WTC11 (cell line): ENCODE results near the gene PSG7.
"Not testable (repeated sequence)": the region's sequence is repeated elsewhere in the genome, so short reads cannot be mapped to it uniquely, and the experiment has no call there.

Experiments
- CREB1 ChIP-seq: sonication (generic); formaldehyde crosslinking; IDR thresholded peaks from 2 replicates; pipeline ENCODE4 v1.8.0; 2023; ENCODE audit warnings: mild to moderate bottlenecking, missing genetic modification reagents
- ESRRA ChIP-seq: sonication (generic); formaldehyde crosslinking; IDR thresholded peaks from 2 replicates; pipeline ENCODE4 v1.8.1; 2022; ENCODE audit warnings: mild to moderate bottlenecking, missing genetic modification reagents, borderline replicate concordance
- MYBL2 ChIP-seq: sonication (generic); formaldehyde crosslinking; IDR thresholded peaks from 2 replicates; pipeline ENCODE4 v1.8.1; 2023; ENCODE audit warnings: mild to moderate bottlenecking, moderate library complexity, missing genetic modification reagents
- NFATC4 ChIP-seq: fragments of 250-450 bp; sonication (Bioruptor Pico); IDR thresholded peaks from 2 replicates; pipeline ENCODE4 v1.9.0; 2021; ENCODE audit warnings: mild to moderate bottlenecking
- SMAD4 ChIP-seq: sonication (generic); formaldehyde crosslinking; IDR thresholded peaks from 2 replicates; pipeline ENCODE4 v1.8.0; 2022; ENCODE audit warnings: mild to moderate bottlenecking, missing genetic modification reagents
- SP1 ChIP-seq: sonication (generic); formaldehyde crosslinking; conservative IDR thresholded peaks from 2 replicates; pipeline ENCODE4 v1.8.1; 2022; ENCODE audit warnings: missing genetic modification reagents
- TCF7 ChIP-seq: sonication (generic); formaldehyde crosslinking; IDR thresholded peaks from 2 replicates; pipeline ENCODE4 v1.8.0; 2022; ENCODE audit warnings: mild to moderate bottlenecking, low read depth, missing genetic modification reagents, moderate library complexity
- TP53 ChIP-seq: sonication (generic); formaldehyde crosslinking; IDR thresholded peaks from 2 replicates; pipeline ENCODE4 v1.8.1; 2023; ENCODE audit warnings: mild to moderate bottlenecking, missing genetic modification reagents
- TF ChIP-seq, protein P1 (sequence below): fragments of 200-600 bp; IDR thresholded peaks from 2 replicates; pipeline ENCODE4 v1.8.0; 2022; ENCODE audit warnings: antibody characterized with exemption
- TF ChIP-seq, protein P2 (sequence below): fragments of 250-450 bp; sonication (Bioruptor Pico); IDR thresholded peaks from 2 replicates; pipeline ENCODE4 v2.1.2; 2022; ENCODE audit warnings: mild to moderate bottlenecking, moderate library complexity
- TF ChIP-seq, protein P3 (sequence below): sonication (generic); formaldehyde crosslinking; IDR thresholded peaks from 2 replicates; pipeline ENCODE4 v1.8.0; 2022; ENCODE audit warnings: mild to moderate bottlenecking, missing genetic modification reagents
- TF ChIP-seq, protein P4 (sequence below): sonication (generic); formaldehyde crosslinking; IDR thresholded peaks from 2 replicates; pipeline ENCODE4 v1.8.1; 2022; ENCODE audit warnings: mild to moderate bottlenecking, missing genetic modification reagents, moderate library complexity, borderline replicate concordance
- TF ChIP-seq, protein P5 (sequence below): sonication (generic); formaldehyde crosslinking; IDR thresholded peaks from 2 replicates; pipeline ENCODE4 v1.8.0; 2022; ENCODE audit warnings: mild to moderate bottlenecking, missing genetic modification reagents
- TF ChIP-seq, protein P6 (sequence below): sonication (generic); formaldehyde crosslinking; IDR thresholded peaks from 2 replicates; pipeline ENCODE4 v1.8.1; 2023; ENCODE audit warnings: mild to moderate bottlenecking, missing genetic modification reagents, moderate library complexity

DNA sequence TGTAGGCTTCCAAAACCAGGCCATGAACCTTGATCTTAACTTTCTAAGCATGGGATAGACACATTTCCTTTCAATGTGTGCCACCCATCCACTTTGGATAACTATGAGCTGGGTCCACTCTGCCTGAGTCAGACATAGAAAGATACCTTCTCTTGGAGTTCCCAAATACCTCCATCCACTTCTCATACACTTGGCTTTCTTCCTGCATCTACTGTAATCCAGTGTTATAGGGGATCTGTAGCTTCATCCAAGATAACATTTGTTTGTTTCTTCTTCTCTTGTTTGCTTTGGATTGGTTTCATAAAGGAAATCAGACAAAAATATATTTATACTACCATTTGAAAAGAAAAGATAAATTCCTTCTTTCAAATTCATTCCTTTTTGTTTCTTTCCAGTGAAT lies 45.1 kb upstream of the PSG7 start:
- TF ChIP-seq, protein P1, sequence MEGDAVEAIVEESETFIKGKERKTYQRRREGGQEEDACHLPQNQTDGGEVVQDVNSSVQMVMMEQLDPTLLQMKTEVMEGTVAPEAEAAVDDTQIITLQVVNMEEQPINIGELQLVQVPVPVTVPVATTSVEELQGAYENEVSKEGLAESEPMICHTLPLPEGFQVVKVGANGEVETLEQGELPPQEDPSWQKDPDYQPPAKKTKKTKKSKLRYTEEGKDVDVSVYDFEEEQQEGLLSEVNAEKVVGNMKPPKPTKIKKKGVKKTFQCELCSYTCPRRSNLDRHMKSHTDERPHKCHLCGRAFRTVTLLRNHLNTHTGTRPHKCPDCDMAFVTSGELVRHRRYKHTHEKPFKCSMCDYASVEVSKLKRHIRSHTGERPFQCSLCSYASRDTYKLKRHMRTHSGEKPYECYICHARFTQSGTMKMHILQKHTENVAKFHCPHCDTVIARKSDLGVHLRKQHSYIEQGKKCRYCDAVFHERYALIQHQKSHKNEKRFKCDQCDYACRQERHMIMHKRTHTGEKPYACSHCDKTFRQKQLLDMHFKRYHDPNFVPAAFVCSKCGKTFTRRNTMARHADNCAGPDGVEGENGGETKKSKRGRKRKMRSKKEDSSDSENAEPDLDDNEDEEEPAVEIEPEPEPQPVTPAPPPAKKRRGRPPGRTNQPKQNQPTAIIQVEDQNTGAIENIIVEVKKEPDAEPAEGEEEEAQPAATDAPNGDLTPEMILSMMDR = not testable (repeated sequence)
- TF ChIP-seq TP53 (CRISPR knock-in tag); SP1; CREB1 (CRISPR knock-in tag); MYBL2 (CRISPR knock-in tag); TCF7 (CRISPR knock-in tag); ESRRA (CRISPR knock-in tag); SMAD4 (CRISPR knock-in tag); NFATC4: not testable (repeated sequence)
- TF ChIP-seq, protein P2, sequence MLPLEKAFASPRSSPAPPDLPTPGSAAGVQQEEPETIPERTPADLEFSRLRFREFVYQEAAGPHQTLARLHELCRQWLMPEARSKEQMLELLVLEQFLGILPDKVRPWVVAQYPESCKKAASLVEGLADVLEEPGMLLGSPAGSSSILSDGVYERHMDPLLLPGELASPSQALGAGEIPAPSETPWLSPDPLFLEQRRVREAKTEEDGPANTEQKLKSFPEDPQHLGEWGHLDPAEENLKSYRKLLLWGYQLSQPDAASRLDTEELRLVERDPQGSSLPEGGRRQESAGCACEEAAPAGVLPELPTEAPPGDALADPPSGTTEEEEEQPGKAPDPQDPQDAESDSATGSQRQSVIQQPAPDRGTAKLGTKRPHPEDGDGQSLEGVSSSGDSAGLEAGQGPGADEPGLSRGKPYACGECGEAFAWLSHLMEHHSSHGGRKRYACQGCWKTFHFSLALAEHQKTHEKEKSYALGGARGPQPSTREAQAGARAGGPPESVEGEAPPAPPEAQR = not testable (repeated sequence)
- TF ChIP-seq, protein P3, sequence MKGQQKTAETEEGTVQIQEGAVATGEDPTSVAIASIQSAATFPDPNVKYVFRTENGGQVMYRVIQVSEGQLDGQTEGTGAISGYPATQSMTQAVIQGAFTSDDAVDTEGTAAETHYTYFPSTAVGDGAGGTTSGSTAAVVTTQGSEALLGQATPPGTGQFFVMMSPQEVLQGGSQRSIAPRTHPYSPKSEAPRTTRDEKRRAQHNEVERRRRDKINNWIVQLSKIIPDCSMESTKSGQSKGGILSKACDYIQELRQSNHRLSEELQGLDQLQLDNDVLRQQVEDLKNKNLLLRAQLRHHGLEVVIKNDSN (CRISPR knock-in tag) = not testable (repeated sequence)
- TF ChIP-seq, protein P4, sequence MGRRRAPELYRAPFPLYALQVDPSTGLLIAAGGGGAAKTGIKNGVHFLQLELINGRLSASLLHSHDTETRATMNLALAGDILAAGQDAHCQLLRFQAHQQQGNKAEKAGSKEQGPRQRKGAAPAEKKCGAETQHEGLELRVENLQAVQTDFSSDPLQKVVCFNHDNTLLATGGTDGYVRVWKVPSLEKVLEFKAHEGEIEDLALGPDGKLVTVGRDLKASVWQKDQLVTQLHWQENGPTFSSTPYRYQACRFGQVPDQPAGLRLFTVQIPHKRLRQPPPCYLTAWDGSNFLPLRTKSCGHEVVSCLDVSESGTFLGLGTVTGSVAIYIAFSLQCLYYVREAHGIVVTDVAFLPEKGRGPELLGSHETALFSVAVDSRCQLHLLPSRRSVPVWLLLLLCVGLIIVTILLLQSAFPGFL (CRISPR knock-in tag) = not testable (repeated sequence)
- TF ChIP-seq, protein P5, sequence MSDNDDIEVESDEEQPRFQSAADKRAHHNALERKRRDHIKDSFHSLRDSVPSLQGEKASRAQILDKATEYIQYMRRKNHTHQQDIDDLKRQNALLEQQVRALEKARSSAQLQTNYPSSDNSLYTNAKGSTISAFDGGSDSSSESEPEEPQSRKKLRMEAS (CRISPR knock-in tag) = not testable (repeated sequence)
- TF ChIP-seq, protein P6, sequence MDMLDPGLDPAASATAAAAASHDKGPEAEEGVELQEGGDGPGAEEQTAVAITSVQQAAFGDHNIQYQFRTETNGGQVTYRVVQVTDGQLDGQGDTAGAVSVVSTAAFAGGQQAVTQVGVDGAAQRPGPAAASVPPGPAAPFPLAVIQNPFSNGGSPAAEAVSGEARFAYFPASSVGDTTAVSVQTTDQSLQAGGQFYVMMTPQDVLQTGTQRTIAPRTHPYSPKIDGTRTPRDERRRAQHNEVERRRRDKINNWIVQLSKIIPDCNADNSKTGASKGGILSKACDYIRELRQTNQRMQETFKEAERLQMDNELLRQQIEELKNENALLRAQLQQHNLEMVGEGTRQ (CRISPR knock-in tag) = not testable (repeated sequence)
